Measurements from ENCODE around the gene LRMDA.

The LRMDA gene

DNA sequence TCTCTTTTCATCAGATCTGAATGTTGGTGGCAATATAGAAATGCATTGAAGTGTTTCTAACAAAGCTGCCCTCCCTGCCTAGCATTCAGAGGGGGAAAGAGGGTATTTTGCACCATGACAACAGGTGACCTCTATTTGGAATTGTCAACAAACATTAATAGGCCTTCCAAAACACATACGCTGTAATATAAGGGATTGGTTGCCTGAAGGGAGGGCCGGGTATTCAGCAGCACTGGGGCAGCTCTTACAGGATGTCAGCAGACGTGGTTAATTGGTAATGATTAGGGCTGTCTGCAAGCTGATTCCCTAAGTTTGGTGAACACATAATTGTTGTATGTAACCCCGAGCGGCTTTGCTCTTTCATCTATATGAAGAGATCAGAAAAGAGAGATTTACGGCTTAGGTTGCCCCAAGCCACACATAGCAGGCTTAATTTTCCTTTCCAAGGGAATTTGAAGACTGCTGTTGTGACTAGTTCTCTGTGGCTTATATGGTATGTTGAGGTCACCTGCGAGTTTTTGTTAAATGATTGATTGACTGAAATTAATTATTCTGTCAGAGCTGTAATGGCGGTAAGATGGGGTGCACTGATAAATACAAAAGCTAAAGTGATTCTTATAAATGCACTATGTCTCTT is 759.3 kb downstream of the LRMDA start:
- H3K27ac Mint-ChIP-seq = no peak overlapping the region
- H3K36me3 Mint-ChIP-seq (ENCODE audit: low read depth) = no peaks in the 10 kb centered on the region
- no peak overlapping the region for H3K4me3 Mint-ChIP-seq
- no peaks in the 10 kb centered on the region for H3K9me3 Mint-ChIP-seq
- intact Hi-C loops (cut with micrococcal nuclease) = no loop called here
- H3K4me1 Mint-ChIP-seq (ENCODE audit: low read depth) = peaks cover 9% of the 10 kb centered on the region
- no peaks in the 10 kb centered on the region for H3K27me3 Mint-ChIP-seq

- no peaks in the 10 kb centered on the region for H3K9me3 Mint-ChIP-seq
- no peak overlapping the region for H3K4me3 Mint-ChIP-seq
- H3K27ac Mint-ChIP-seq = no peak overlapping the region
These were observed 759.9 kb downstream of the LRMDA start for GRCh38 chr10:76191336-76191735.

GRCh38 chr10:76192151-76192550 is 760.7 kb downstream of the LRMDA start:
- Mint-ChIP-seq H3K9me3 (no peaks in the 10 kb centered on the region), H3K4me1 (ENCODE audit: low read depth) (peaks cover 17% of the 10 kb centered on the region), H3K27me3 (no peaks in the 10 kb centered on the region), H3K36me3 (ENCODE audit: low read depth) (no peaks in the 10 kb centered on the region), H3K27ac (no peak overlapping the region), H3K4me3 (no peak overlapping the region)
- intact Hi-C loops (cut with micrococcal nuclease) = no loop called here

More at GRCh38 chr10:76191336-76191735, 759.9 kb downstream of the LRMDA start:
- peaks cover 15% of the 10 kb centered on the region for H3K4me1 Mint-ChIP-seq (ENCODE audit: low read depth)
- intact Hi-C loops (cut with micrococcal nuclease) = no loop called here
- H3K36me3 Mint-ChIP-seq (ENCODE audit: low read depth) = no peaks in the 10 kb centered on the region
- no peaks in the 10 kb centered on the region for H3K27me3 Mint-ChIP-seq

- H3K27me3 Mint-ChIP-seq = no peaks in the 10 kb centered on the region
- intact Hi-C loops (cut with micrococcal nuclease) = no loop called here
- H3K4me3 Mint-ChIP-seq = no peak overlapping the region
- H3K4me1 Mint-ChIP-seq (ENCODE audit: low read depth) = peaks cover 17% of the 10 kb centered on the region
- H3K9me3 Mint-ChIP-seq = no peaks in the 10 kb centered on the region
- no peaks in the 10 kb centered on the region for H3K36me3 Mint-ChIP-seq (ENCODE audit: low read depth)
- H3K27ac Mint-ChIP-seq = no peak overlapping the region
These were observed 761.4 kb downstream of the LRMDA start for GRCh38 chr10:76192694-76193320.

- H3K27ac Mint-ChIP-seq = peak overlapping the region; percentile 9
- no peak overlapping the region for H3K4me3 Mint-ChIP-seq
- H3K4me1 Mint-ChIP-seq (ENCODE audit: low read depth) = peaks cover 17% of the 10 kb centered on the region
- H3K36me3 Mint-ChIP-seq (ENCODE audit: low read depth) = no peaks in the 10 kb centered on the region
- no peaks in the 10 kb centered on the region for H3K9me3 Mint-ChIP-seq
- intact Hi-C loops (cut with micrococcal nuclease) = no loop called here
- no peaks in the 10 kb centered on the region for H3K27me3 Mint-ChIP-seq
These were observed 764.4 kb downstream of the LRMDA start for GRCh38 chr10:76195654-76196390.

DNA sequence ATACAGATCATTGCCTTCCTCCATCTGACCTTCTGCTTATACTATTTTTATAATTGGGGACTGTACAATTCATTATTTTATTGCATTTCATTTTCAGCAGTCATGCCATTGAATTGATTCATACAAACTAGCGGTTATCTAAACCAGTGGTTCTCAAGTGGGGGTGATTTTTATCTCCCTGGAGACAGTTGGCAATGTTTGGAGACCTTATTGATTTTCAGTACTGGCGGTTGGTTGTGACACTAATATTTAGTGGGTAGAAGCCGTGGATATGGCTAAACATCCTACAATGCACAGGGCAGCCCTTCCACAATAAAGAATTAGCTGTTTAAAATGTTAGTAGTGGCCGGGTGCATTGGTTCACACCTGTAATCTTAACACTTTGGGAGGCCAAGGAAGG is 765.9 kb downstream of the LRMDA start:
- no peaks in the 10 kb centered on the region for H3K36me3 Mint-ChIP-seq (ENCODE audit: low read depth)
- no peak overlapping the region for H3K27ac Mint-ChIP-seq
- no peaks in the 10 kb centered on the region for H3K27me3 Mint-ChIP-seq
- H3K9me3 Mint-ChIP-seq = no peaks in the 10 kb centered on the region
- no peak overlapping the region for H3K4me3 Mint-ChIP-seq
- peaks cover 17% of the 10 kb centered on the region for H3K4me1 Mint-ChIP-seq (ENCODE audit: low read depth)
- intact Hi-C loops (cut with micrococcal nuclease) = no loop called here

DNA sequence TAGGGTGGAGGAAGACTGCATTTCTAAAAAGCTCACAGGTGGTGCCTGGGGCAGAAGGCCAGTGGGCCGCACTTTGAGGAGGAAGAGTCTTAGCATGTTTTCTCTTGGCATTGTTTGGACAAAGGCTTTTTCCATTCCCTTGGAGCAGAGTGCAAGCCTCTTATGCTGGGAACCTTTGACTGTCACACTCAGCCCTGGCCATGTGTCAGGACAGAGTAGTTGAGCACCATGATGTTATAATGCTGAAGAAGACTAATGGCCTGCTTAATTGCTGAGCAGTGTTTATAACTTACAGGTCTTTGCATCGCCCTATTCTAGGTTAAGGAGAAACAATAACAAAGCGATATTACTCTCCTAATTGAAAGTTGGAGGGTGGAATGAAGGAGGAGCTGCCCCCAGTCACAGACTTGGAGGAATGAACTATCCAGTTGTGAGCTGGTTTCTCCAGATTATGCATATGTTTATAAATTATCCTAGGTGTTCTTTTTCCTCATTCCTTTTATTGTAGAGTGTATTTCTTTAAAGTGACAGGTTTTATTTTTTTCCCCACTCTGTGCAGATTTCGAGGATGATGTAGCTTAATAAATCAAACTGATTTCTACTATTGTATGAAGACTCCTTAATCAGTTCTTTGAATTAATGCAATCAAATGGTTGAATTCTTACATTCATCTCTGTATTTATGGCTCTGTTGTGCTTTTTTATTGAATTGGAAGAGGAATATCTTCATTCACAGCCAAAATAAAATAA is 767.0 kb downstream of the LRMDA start:
- no peak overlapping the region for H3K4me3 Mint-ChIP-seq
- peaks cover 17% of the 10 kb centered on the region for H3K4me1 Mint-ChIP-seq (ENCODE audit: low read depth)
- no peak overlapping the region for H3K27ac Mint-ChIP-seq
- intact Hi-C loops (cut with micrococcal nuclease) = no loop called here
- H3K27me3 Mint-ChIP-seq = no peaks in the 10 kb centered on the region
- H3K9me3 Mint-ChIP-seq = no peaks in the 10 kb centered on the region
- H3K36me3 Mint-ChIP-seq (ENCODE audit: low read depth) = no peaks in the 10 kb centered on the region

- no peaks in the 10 kb centered on the region for H3K36me3 Mint-ChIP-seq (ENCODE audit: low read depth)
- no peak overlapping the region for H3K4me3 Mint-ChIP-seq
- no peaks in the 10 kb centered on the region for H3K27me3 Mint-ChIP-seq
- no peaks in the 10 kb centered on the region for H3K9me3 Mint-ChIP-seq
- H3K4me1 Mint-ChIP-seq (ENCODE audit: low read depth) = peaks cover 4% of the 10 kb centered on the region
- no peak overlapping the region for H3K27ac Mint-ChIP-seq
- intact Hi-C loops (cut with micrococcal nuclease) = no loop called here
These were observed 770.5 kb downstream of the LRMDA start for GRCh38 chr10:76201962-76202361.

- Mint-ChIP-seq H3K27me3 (no peaks in the 10 kb centered on the region), H3K4me3 (no peak overlapping the region), H3K27ac (no peak overlapping the region), H3K9me3 (no peaks in the 10 kb centered on the region), H3K4me1 (ENCODE audit: low read depth) (peaks cover 8% of the 10 kb centered on the region), H3K36me3 (ENCODE audit: low read depth) (no peaks in the 10 kb centered on the region)
- intact Hi-C loops (cut with micrococcal nuclease) = no loop called here
These were observed 771.4 kb downstream of the LRMDA start for GRCh38 chr10:76202777-76203176.

GRCh38 chr10:76205361-76205760 is 773.9 kb downstream of the LRMDA start:
- Mint-ChIP-seq H3K4me3 (no peak overlapping the region), H3K9me3 (no peaks in the 10 kb centered on the region), H3K27me3 (no peaks in the 10 kb centered on the region), H3K4me1 (ENCODE audit: low read depth) (peaks cover 21% of the 10 kb centered on the region), H3K27ac (no peak overlapping the region), H3K36me3 (ENCODE audit: low read depth) (no peaks in the 10 kb centered on the region)
- intact Hi-C loops (cut with micrococcal nuclease) = no loop called here

GRCh38 chr10:76206797-76207352 is 775.5 kb downstream of the LRMDA start:
- H3K27ac Mint-ChIP-seq = no peak overlapping the region

GRCh38 chr10:76209135-76209534 is 777.7 kb downstream of the LRMDA start:
- Mint-ChIP-seq H3K27ac (peak overlapping the region; percentile 3), H3K4me1 (ENCODE audit: low read depth) (peaks cover 25% of the 10 kb centered on the region), H3K36me3 (ENCODE audit: low read depth) (no peaks in the 10 kb centered on the region), H3K27me3 (no peaks in the 10 kb centered on the region), H3K4me3 (no peak overlapping the region), H3K9me3 (no peaks in the 10 kb centered on the region)
- intact Hi-C loops (cut with micrococcal nuclease) = no loop called here

More at GRCh38 chr10:76206797-76207352, 775.5 kb downstream of the LRMDA start:
- no peaks in the 10 kb centered on the region for H3K27me3 Mint-ChIP-seq
- no peaks in the 10 kb centered on the region for H3K36me3 Mint-ChIP-seq (ENCODE audit: low read depth)
- H3K4me3 Mint-ChIP-seq = no peak overlapping the region
- H3K4me1 Mint-ChIP-seq (ENCODE audit: low read depth) = peaks cover 25% of the 10 kb centered on the region
- intact Hi-C loops (cut with micrococcal nuclease) = no loop called here
- no peaks in the 10 kb centered on the region for H3K9me3 Mint-ChIP-seq

DNA sequence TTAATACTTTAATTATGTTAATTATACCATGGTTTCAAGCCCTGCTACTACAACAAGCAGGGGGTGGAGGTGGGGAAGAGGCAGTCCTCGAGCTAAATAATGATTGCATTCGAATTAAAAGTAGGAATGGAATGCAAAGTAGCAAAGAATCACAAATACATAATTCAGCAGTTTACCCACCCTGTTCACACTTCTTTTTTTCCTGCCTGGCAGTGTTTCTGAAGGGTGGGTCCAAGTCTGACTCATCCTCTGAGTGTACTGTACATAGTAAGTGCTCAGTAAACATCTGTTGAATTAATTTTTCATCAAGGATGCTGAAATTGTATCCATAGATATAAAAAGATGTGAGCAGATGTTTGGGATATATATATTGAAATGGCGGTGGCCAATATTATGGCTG is 778.8 kb downstream of the LRMDA start:
- Mint-ChIP-seq H3K27me3 (no peaks in the 10 kb centered on the region), H3K36me3 (ENCODE audit: low read depth) (no peaks in the 10 kb centered on the region), H3K4me1 (ENCODE audit: low read depth) (peaks cover 25% of the 10 kb centered on the region), H3K27ac (no peak overlapping the region), H3K9me3 (no peaks in the 10 kb centered on the region), H3K4me3 (no peak overlapping the region)
- intact Hi-C loops (cut with micrococcal nuclease) = no loop called here

DNA sequence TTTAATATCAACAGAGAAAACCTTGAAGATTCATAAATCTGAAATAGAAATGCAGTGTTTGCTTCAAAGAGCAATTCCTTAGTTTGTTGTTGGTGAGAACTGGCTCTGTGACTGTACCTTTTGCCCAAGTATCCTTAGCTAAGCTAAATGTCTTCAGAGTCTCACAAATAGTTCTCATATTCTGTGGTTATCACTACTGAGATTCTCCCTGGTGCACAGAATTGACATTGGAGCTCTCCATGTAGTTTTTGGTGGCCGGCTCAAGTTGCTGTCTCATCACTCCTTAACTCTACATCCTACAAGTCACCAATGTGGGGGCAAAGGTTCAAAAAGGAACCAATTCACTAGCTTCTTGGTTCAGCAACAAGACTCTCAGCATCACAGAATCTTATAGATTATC is 780.3 kb downstream of the LRMDA start:
- Mint-ChIP-seq H3K9me3 (no peaks in the 10 kb centered on the region), H3K4me3 (no peak overlapping the region), H3K27ac (no peak overlapping the region), H3K36me3 (ENCODE audit: low read depth) (no peaks in the 10 kb centered on the region), H3K27me3 (no peaks in the 10 kb centered on the region), H3K4me1 (ENCODE audit: low read depth) (peaks cover 24% of the 10 kb centered on the region)
- intact Hi-C loops (cut with micrococcal nuclease) = no loop called here

Measured in dendritic cell treated with granulocyte-macrophage colony-stimulating factor and Interleukin-4, amounts not matched to agents 40 ng/mL and 50 ng/mL, for 4 days (primary cell).